Middle frontal gyrus (tissue), 1 donor: Measurements from ENCODE around the gene ATG16L2.
"Not testable (repeated sequence)": the region's sequence is repeated elsewhere in the genome, so short reads cannot be mapped to it uniquely, and the experiment has no call there.

Experiments
- DNase-seq: peaks from one replicate; pipeline ENCODE4 v3.0.0-alpha.2; 2015; ENCODE audit warnings: low spot score; ENCODE audit errors: extremely low spot score

Gene ATG16L2

DNA sequence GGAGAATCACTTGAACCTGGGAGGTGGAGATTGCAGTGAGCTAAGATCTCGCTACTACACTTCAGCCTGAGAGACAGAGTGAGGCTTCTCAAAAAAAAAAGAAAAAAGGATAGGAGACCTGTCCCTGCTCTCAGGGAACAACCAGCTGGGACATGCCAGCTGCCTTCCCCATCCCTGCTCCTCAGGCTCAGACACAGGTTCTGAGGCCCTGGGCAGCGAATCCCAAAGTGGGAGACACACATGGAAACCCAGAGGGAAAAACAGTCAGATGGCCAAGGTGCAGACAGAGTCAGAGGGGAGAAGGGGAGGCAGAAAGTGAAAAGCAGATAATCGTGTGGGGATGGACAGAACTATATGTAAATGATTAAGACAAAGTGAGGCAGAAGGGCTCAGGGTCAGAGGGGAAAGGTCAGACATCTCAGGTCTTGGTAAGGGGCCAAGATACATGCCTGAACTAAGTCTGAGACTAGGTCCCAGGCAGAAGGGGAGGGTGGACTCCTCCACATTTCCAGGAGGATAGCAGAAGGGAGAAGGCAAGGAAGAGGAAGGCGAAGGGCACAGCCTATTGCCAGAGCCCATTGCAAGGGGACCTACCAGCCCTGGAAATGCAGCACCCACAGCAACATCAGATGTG, 34.6 kb upstream of the ATG16L2 start:
- no peak for DNase-seq

DNA sequence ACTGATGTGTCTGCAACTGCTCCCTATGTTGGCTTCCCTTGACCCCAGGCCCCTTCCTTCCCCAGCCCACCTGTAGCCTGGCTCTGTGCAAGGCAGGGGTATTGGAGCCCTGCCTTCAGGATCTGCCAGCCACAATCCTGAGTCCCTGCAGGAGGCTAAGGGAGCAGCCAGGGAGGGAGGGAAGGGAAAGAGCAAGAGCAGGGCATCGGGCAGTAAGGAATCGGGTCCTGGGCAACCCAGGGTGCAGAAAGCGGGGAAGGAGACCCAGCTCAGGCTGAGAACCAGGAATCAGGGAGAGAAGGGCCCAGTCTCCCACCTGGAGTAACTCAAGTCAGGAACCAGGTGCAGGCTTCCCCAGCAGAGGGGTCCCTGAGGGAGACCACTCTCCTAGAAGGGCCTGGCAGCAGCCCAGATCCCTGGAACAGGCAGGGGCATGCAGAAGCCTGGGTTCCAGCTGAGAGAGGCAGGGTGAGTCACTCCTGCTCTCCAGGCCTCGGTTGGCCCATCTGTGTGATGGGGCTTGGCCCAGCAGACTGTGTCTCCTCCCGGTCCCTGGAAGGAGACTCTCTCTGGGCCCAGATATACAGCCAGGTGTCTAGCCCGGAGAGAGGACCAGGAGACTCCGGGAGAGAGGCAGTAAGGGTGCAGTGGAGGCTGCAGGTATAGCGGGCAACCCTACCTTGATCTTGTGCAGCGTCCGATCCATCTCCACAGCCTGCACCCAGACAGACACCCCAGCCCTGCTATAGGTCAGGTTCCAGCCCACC, 33.7 kb upstream of the ATG16L2 start:
- DNase-seq, result no peak

DNA sequence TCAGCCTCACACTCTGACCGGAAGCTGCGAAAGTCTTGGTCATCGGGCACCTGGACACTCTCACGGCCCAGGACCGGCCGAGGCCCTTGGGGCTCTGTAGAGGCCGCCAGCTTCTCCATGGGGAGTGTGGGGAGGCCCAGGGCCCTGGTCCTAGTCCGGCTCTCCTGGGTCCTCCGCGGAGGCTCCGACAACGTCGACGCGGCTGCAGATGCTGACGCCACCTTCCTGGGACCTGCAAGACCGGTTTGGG, 33.2 kb upstream of the ATG16L2 start:
- no peak for DNase-seq

DNA sequence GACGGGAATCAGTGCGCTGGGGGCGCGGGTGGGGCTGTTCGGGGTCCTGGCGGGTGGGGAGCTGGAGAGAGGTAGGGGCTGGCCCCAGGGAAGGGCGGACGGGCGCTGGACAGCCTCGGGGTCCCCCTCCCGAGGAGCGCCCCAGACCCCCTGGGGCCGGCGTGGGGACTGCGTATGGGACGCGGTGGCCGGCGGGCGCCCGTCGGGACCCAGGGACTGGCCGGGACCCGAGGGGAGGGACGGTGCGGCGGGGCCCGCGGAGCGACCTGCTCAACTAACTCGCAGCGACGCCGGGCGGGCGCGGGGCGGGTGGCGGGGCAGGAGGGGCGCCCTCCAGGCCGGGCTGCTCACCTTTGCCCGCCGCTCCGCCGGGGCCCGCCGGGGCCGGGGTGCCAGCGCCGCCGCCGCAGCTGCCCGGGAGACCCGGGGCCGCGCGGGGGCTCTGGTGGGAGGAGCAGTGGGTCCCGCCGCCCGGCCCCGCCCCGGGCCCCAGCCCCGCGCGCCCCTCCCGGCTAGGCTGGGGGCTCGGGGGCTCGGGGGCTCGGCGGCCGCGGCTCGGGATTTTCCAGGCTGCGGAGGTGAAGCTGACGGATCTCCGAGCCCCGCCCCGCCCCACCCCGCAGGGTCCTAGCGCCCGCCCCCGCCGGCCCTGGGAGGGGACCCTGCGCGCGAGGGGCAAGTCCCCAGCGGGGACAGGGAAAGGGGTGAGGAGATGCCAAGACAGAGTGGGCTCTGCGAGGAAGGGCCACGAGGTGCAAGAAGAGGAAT, 32.7 kb upstream of the ATG16L2 start:
- DNase-seq, result no peak

DNA sequence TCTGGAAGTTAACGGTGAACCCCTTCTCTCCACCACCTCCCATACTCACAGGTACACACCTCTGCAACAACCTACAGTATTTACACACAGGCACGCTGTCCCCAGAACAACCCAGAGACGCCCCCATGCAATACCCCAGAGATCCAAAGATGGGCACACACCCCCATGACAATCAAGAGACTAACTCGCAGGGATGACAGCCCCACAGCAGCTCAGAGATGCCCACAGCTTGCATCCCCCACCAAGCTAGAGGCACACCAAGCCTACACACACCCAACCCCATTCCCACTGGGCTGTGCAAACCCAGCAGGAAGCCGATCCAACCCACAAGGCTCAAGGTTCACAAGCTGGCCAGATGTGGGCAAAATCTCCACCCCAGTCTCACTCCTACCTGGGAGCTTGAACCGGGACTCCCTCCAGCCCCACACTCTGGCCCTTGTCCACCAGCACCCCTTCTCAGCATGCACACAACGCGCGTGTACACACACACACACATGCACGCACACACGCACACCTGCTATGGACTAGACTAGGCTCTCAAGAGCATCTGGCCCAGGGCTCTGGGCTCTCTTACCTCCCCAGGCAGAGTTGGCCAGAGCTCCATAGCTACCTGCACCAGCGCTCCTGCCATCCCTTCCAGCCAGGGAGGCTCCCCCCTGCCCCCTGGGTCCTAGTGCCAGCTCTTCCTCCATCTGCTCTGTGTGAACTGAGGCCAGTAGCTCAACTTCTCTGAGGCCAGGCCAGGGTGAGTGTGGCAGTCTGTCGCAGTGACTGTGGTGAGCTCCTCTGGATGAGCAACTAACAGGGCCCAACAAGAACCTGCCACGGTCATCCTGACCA, 31.9 kb upstream of the ATG16L2 start:
- no peak for DNase-seq

DNA sequence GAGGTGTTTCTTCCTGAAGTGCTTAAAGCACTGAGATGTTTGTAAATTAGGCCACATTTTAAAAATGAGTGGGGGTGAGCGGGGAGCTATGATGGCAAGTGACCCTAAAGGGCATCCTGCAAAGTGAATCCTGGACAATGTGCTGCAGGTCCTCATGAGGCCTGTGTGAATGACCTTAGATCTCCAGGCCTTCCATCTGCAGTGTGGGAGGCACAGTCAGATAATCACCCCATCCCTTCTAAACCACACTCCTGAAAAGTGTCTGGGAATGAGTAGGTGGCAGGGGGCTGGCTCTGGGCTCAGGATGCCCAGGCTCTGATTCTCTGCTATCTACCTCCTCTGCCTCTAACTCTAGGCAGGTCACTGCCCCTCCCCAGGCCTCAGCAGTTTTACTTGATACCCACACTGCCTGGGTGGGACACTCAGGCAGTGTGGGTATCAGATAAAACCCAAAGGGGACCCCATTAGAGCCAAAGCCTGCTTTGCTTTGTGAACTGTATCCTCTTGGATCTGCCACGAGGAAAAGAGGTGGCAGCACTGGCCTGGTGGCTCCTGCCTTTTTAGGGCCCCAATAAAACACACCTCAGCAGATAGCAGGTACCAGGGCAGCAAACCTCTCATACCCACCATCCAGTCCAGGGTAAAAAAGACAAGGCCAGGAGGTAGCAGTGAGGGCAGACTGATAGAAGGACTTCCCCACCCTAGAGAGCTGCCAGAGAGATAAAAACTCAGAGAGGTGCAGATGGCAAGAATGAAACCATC, 30.9 kb upstream of the ATG16L2 start:
- DNase-seq, result no peak

DNA sequence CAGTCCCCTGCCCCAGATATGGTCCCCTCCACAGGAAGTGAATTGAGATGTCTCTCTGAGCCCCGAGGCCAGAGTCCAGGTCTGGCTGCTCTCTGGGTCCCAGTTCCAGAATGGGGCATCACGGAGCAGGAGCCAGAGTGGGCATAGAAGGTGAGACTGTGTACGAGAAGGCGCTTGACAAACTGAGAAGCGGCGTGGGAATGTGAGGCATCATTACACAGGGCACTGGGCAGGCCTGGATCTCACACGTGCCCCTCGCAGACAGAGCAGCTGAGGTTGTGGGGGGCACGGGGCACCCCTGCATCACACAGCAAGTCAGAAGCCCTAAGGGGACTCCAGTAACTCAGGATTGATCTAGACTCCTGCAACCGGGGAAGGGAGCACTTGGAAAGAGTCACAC, 29.5 kb upstream of the ATG16L2 start:
- no peak for DNase-seq

DNA sequence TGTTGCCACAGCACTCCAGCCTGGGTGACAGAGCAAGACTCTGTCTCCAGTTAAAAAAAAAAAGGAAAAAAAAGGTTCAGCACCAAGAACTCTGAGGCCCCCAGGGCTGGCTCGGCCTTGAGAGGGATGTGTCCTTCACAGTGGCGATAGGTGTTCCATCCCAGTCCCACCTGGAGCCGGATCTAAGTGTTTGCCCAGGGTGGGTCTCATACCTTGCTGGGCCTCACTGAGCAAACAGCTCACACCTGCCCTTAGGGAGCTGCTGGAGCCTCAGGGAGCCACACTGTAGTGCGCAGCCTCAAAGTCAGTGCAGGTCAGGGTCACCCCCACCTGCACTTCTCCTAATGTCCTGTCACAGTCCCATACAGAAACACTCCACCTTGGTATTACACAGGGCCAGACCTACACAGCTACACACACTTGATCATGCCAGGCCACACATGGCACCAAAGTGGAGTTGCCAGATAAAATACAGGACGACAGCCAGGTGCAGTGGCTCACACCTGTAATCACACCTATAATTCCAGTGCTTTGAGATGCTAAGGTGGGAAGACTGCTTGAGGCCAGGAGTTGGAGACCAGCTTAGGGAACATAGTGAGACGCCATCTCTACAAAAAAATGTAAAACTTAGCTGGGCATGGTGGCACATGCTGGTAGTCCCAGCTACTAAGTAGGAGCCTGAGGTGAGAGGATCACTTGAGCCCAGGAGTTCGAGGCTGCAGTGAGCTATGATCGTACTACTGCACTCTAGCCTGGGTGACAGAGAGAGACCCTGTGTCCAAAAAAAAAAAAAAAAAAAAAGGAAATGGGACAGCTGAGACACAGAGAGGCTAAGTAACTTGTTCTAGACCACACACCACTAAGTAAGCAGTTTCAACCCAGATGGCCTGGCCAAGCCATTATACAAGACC, 27.7 kb upstream of the ATG16L2 start:
- DNase-seq, result no peak

DNA sequence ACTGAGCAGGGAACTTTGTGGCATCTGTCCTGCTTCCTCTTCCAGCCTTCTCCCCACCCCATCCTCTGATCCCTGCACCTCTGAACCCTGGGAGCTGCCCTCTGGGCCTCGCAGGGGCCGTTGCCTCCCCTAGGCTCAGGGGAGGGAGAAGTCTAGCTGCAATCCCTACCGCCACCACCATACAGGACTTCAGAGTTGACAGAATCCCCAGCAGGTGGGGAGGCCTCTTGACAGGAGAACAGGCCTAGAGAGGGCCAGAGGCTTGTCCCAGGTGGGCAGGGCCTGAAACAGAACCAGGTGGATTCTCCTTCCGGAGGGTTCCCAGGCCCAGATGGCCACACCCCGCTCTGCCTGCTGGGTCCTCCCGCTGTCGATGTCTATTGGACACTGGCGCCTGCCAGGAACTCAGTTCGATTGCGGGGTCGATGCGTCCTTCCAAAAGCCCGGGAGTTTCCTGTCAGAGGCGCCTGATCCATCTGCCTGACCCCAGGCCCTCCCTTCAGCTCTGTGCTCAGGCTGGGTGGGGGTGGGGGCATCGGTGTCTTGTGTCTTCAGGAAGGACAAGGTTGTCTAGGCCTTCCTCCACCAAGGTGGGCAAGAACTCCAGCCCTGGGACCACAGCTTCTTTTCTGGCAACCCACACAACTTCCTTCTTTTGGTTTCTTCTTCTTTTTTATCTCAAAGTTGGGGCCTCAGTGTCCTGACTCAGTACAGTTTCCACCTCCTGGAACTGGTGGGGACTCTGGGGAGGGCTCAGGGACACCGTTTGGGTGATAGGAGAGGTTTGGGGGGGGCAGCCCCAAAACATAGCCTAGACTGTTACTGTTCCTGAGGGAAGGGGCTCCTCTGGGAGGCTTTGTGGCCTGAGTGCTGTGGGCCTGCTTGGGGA, 26.8 kb upstream of the ATG16L2 start:
- no peak for DNase-seq

- DNase-seq, result no peak
Observed at GRCh38 chr11:72788241-72788640, 26.0 kb upstream of the ATG16L2 start.

DNA sequence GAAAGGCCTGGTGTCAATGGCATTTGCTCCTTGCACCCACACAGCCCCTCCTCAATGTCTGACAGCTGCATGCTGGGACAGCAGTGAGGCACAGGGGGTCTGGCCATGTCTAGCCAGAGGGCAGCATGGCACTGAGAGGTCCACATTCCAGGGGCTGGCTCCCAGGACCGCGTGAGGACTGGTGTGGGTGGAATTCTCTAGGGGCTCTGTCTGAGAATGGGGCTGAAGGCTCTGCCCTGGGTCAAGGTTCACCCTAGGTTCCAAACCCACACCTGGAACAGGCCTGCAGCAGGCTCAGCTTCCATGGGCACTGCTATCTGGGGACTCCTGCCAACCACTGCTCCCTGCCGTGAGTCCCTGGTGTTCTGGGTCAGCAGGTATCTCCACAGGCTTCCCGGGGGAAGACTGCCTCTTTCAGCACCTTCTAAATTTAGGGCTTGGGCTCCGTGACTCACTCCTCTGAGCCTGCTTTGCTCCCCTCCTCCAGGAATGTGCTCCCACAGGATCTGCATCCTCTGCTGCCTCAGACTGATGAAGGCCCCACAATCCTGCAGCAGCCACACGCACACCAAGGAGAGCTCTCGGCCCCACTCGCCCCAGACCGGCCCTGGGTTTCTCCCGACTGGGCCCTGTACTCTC, 24.6 kb upstream of the ATG16L2 start:
- DNase-seq, result peak; percentile 57

GRCh38 chr11:72791228-72791627, 23.0 kb upstream of the ATG16L2 start:
- DNase-seq, result not testable (repeated sequence)

DNA sequence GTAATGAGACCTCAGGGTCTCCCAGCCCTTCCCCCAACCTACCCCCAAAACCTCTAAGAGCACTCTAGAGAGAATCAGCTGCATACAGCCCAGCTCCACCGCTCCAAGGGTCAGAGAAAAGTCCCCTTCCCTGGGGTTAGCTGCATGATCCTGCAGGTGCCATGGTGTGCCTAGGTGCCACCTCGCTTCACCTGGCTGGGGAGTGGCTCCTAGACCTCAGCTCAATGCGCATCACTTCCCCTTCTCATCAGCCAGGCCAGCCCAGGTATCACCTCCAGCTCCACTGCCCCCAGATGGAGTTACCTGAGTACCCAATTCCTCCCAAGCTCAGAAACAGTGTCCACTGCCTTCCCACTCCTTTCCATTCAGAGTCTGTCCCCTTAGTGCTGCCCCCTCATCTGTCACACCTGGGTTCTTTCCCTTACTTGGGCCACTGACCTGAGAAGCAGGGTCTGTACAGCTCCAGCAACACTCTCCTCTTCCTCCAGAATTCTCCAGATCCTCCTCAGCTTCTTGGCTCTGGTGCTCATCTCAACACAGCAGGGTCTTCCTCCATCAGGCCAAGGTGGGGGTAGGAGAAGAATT, 21.7 kb upstream of the ATG16L2 start:
- DNase-seq, result no peak

GRCh38 chr11:72793076-72793424, 21.2 kb upstream of the ATG16L2 start:
- DNase-seq, result no peak

DNA sequence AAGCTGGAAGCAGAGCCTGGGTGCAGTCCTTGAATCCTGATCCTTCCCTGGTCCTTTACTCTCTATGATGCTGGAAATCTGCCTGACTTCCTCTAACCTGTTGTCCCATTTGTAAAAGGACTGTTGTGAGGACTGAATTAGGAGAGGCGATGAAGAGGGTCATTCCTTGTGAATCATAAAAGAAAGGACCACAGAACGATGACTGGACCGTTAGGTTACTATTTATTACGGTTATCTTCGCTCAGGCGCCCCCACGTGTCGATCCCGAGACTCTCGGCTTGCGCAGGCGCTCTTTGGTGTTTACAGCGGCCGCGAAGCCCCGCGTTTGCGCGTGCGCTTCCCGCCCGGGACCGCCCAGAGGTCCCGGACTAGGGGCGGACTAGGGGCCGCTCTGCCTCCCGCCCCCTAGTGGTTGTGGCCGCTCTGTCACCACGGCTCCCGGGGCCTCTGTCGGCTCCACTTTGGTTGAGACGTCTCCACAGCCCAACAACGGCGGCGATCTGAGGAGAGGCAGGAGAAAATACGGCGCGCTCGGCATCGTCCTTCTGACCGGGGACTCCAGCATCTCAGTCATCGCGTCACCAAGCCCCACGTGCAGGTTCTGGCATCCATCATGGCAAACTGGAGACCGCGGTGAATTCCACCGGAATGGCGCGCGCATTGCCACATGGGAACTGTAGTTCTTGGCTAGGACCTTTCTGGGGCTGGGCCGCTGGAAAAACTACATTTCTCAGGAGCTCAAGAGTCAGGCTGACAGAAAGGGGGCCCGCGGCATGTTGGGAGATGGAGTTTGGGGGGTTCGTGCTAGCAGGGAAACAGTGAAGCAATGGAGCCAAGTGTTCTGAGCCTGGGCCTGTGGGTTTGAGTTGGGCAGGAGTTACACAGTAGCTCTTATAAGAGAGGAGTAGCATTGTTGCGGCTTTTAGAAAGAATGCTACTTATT, 20.5 kb upstream of the ATG16L2 start, which contains the start of gene STARD10:
Gene STARD10, minus strand, starts transcription at position 623 of the 943 bp plus-strand sequence. CDS start 12,866 bp downstream, outside the sequence.
- DNase-seq, result peak; percentile 96

DNA sequence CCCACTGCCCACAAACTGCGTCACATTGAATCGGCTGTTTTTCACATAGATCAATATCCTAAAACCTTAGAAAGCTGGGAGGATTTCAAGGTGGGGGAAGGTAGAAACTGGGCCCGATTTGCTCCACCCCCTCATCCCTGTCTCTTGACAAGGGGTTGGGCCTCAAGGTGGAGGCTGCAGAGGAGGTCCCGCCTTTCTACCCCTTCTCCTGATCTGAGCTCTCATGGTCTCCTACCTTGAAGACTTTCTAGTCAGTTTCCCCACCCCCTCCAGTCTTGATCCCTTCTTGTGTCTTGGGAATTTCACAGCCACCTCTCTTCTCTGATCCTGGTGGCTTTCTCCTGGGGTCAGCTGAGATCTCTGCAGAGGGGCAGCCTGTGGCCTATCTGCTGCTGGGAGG, 15.8 kb upstream of the ATG16L2 start:
- no peak for DNase-seq

DNA sequence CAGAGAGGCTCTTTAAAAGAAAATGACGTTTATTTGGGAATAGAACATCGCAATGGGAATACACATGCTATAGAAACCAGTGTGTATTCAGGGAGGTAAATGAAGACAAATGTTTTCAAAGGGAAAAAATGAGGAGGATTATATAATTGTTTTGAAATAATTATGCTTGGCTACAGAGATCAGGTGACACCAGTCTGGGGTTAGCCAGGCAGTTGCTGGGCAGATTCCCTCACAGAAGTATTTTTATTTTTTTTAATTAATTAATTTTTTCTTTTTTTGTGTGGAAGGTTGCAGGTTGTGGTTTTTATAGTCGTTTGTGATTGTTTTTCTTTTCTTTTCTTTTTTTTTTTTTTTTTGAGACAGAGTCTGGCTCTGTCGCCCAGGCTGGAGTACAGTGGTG, 14.8 kb upstream of the ATG16L2 start:
- no peak for DNase-seq
